Gastroesophageal sphincter (tissue), 4 donors: Measurements from ENCODE around the gene RHOV. TPM values are rescaled to one million over a fixed set of nuclear protein-coding genes. Genes with fewer than 3 reads are reported as not detected.

ENCODE experiments used
- ATAC-seq: fragments of 150-250 bp; one replicate; pipeline ENCODE4 v1.9.1; 2016; ENCODE audit warnings: mild to moderate bottlenecking, moderate library complexity
- H3K27ac ChIP-seq, 4 donors: fragments of 200-600 bp; sonication (generic) in 3 of 4; 1 replicate in 3 of 4; 2 replicates in 1 of 4; pipeline ENCODE4 v1.5.1; 2016 to 2019
- H3K27me3 ChIP-seq: fragments of 200-600 bp; sonication (generic); one replicate; pipeline ENCODE4 v1.5.1; 2019
- H3K36me3 ChIP-seq, 2 donors: fragments of 200-600 bp; sonication (generic); one replicate each; pipeline ENCODE4 v1.5.1; 2019; ENCODE audit warnings: control low read depth in 1 of 2
- H3K4me1 ChIP-seq, 3 donors: fragments of 200-600 bp; sonication (generic); 1 replicate in 2 of 3; 2 replicates in 1 of 3; pipeline ENCODE4 v1.5.1; 2016 to 2019; ENCODE audit warnings: control low read depth in 2 of 3
- H3K4me3 ChIP-seq, 2 donors: fragments of 200-600 bp; sonication (generic); one replicate each; pipeline ENCODE4 v1.5.1; 2019; ENCODE audit warnings: mild to moderate bottlenecking in 1 of 2, moderate library complexity in 1 of 2
- H3K9me3 ChIP-seq, 3 donors: fragments of 200-600 bp; sonication (generic); one replicate each; pipeline ENCODE4 v1.5.1; 2017 to 2019; ENCODE audit warnings: control low read depth in 2 of 3
- EP300 ChIP-seq: sonication (generic); formaldehyde crosslinking; IDR thresholded peaks from one replicate; pipeline ENCODE4 v1.6.1; 2017; ENCODE audit warnings: antibody characterized with exemption, mild to moderate bottlenecking
- POLR2A ChIP-seq, 2 donors: fragments of 450-650 bp; IDR thresholded peaks; one replicate each; pipeline ENCODE4 v1.6.1; 2017; ENCODE audit warnings: antibody characterized with exemption in 2 of 2, mild to moderate bottlenecking in 2 of 2, moderate library complexity in 1 of 2
- POLR2AphosphoS5 ChIP-seq: sonication (generic); formaldehyde crosslinking; IDR thresholded peaks from one replicate; pipeline ENCODE4 v1.6.1; 2017; ENCODE audit warnings: antibody characterized with exemption
- WGBS, 2 donors: methylation state at CpG; one replicate each; pipeline ENCODE4 v1.1.5; 2018; ENCODE audit warnings: low coverage in 1 of 2; 5-methylcytosine and 5-hydroxymethylcytosine counted together
- total RNA-seq, 4 donors: library from RNA; depleted of rRNA; stranded (reverse); fragments of >200 nt; gene quantifications; one replicate each; pipeline ENCODE4 v1.1.0, GENCODE V29; 2016
- TF ChIP-seq, protein P1 (sequence below), 4 experiments: fragments of 200-600 bp in 2 of 4; fragments of 450-650 bp in 2 of 4; sonication (generic) in 1 of 4; IDR thresholded peaks; one replicate each; pipeline ENCODE4 v1.5.1; 2017 to 2019; ENCODE audit warnings: antibody characterized with exemption in 4 of 4, mild to moderate bottlenecking in 2 of 4, moderate library complexity in 2 of 4

Gene RHOV
- total RNA-seq, 4 donors from 2014 or later = 7.0 TPM; not detected in 3

DNA sequence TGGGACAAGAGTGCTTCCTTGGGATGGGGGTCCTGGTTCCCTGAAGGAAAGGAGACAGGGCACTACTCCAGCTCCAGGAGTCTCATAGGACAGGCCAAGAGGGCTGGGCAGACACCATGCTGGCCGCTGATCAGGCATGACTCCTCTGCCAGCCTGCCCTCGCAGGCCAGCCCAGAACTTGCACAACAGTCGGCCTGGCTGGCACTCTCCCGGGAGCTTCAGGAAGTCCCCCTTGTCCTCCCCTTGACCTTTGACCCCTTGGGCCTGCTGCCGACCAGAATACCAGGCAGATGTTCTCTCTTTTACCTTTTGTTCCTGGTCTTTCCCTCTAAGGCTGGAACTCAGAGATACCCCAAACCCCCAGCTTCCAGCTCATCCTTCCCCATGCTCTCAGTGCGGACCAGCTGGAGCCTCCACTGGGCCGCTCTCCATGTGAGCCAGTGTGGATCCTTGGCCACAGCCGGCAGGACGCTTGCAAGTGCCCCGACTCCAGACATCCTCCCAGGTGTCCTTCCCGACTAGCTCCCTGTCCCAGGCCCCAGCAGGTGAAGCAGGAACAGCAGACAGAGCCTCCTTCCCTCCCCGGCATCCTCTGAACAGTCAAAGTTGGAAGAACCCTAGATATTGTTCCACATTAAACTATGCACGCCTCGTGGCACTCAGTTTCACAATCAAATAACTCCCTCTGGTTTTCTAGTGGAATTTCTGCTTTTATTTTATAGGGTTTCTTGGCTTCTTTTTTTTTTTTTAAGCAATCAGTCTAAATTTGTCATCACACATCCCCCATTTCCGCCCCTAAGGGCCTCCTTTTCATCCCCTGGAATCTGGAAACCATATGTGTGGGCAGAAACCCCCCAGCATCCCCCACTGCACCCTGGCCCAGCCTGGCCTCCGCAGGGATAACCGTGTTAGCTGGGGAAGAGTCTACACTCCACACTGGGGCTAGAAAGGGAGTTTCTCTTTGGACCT is 35.9 kb upstream of the RHOV start:
- Histone ChIP-seq H3K27ac (no peak overlapping the region), H3K27me3 (no peaks in the 10 kb centered on the region), H3K4me3 (no peak overlapping the region), H3K9me3 (no peaks in the 10 kb centered on the region), H3K4me1 (peaks cover 0 to 30% (median 17%) of the 10 kb centered on the region in 3 donors), H3K36me3 (no peaks in the 10 kb centered on the region)
- WGBS, 2 donors = 67 to 83% methylated on average over 4 to 7 of the region's 17 CpGs
- TF ChIP-seq, protein P1, sequence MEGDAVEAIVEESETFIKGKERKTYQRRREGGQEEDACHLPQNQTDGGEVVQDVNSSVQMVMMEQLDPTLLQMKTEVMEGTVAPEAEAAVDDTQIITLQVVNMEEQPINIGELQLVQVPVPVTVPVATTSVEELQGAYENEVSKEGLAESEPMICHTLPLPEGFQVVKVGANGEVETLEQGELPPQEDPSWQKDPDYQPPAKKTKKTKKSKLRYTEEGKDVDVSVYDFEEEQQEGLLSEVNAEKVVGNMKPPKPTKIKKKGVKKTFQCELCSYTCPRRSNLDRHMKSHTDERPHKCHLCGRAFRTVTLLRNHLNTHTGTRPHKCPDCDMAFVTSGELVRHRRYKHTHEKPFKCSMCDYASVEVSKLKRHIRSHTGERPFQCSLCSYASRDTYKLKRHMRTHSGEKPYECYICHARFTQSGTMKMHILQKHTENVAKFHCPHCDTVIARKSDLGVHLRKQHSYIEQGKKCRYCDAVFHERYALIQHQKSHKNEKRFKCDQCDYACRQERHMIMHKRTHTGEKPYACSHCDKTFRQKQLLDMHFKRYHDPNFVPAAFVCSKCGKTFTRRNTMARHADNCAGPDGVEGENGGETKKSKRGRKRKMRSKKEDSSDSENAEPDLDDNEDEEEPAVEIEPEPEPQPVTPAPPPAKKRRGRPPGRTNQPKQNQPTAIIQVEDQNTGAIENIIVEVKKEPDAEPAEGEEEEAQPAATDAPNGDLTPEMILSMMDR (IDR thresholded peaks at IDR 0.05) = no peak
- TF ChIP-seq POLR2A (IDR thresholded peaks at IDR 0.05) = no peak
- no peak for TF ChIP-seq EP300
- TF ChIP-seq POLR2AphosphoS5 = no peak
- no peak for ATAC-seq

DNA sequence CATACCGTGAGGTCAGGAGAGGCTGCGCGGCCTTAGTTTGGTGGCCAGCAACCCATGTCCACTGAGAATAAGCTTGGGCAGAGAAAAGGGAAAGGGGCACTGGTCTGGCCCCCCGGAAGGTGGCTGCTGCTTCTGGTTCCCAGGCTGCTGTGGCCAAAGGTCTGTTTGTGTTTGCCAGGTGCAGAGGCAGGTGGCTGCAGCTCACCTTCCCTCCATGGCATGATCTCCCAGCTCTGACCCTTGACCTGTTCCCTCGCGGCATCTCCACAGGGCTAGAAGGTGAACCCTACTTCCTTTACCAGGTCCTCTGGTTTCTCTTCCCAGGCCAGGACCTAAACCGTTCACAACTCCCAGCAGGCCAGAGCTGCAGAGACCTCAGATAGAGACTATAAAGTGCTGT is 34.1 kb upstream of the RHOV start:
- Histone ChIP-seq H3K4me1 (peaks cover 0 to 49% (median 21%) of the 10 kb centered on the region in 3 donors), H3K27me3 (no peaks in the 10 kb centered on the region), H3K4me3 (no peak overlapping the region), H3K27ac (peak overlapping the region in 2 of 4 donors; percentile 90 to 91), H3K36me3 (peaks cover 0 to 9% of the 10 kb centered on the region in 2 donors), H3K9me3 (no peaks in the 10 kb centered on the region)
- ATAC-seq = no peak
- TF ChIP-seq POLR2AphosphoS5 (no peak), POLR2A (IDR thresholded peaks at IDR 0.05) (no peak), EP300 (no peak)
- TF ChIP-seq, protein P1 (IDR thresholded peaks at IDR 0.05) = no peak
- 71 to 89% methylated on average over 1 of the region's 7 CpGs for WGBS, 2 donors

DNA sequence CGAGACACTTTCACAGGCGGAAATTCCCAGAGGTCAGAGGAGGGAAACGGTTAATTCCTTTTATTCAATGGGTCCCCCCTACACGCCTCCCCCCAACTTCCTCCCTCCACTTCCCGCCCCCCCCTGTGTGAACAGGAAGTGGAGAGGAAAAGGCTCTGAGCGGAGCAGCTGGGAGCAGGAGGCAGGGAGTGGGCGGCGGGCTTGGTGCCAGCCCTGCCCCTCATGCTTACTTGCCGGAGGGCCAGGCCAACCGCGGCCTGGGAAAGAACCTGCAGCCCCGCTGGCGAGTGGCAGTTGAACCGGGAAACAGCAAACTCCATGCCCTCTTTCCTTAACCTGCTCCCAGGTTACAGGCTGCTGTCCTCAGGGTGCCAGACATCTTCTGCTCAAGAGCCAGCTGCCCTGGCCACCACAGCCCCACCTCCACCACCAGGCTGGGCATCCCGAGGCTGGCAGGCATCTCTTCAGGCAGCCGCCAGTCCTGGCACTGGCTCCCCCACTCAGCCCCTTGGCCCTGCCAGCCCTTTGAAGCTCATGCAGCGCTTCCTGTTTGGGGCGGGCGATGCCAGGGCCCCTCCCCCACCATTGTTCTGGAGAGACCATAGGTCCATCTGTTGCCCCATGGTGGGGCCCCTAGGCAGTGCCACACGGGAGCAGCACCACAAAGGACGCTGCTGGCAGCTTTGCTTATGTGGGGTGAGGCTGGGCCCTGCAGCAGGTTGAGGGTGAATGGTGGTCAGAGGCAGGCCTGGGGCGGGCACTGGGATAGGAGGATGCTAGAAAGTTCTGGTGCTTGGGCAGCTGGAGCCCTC is 33.2 kb upstream of the RHOV start:
- H3K36me3 ChIP-seq = peaks cover 0 to 18% of the 10 kb centered on the region in 2 donors
- H3K4me3 ChIP-seq = peak overlapping the region; percentile 18 to 52
- peaks cover 0 to 57% (median 21%) of the 10 kb centered on the region in 3 donors for H3K4me1 ChIP-seq
- peak; percentile 20 for ATAC-seq
- H3K9me3 ChIP-seq = no peaks in the 10 kb centered on the region
- H3K27ac ChIP-seq = peak overlapping the region; percentile 8 to 91 (median 86)
- no peak for TF ChIP-seq POLR2A (IDR thresholded peaks at IDR 0.05)
- no peak for TF ChIP-seq EP300
- TF ChIP-seq, protein P1 (IDR thresholded peaks at IDR 0.05) = no peak
- TF ChIP-seq POLR2AphosphoS5 = no peak
- no peaks in the 10 kb centered on the region for H3K27me3 ChIP-seq
- WGBS, 2 donors = 24 to 29% methylated on average over 6 of the region's 22 CpGs

DNA sequence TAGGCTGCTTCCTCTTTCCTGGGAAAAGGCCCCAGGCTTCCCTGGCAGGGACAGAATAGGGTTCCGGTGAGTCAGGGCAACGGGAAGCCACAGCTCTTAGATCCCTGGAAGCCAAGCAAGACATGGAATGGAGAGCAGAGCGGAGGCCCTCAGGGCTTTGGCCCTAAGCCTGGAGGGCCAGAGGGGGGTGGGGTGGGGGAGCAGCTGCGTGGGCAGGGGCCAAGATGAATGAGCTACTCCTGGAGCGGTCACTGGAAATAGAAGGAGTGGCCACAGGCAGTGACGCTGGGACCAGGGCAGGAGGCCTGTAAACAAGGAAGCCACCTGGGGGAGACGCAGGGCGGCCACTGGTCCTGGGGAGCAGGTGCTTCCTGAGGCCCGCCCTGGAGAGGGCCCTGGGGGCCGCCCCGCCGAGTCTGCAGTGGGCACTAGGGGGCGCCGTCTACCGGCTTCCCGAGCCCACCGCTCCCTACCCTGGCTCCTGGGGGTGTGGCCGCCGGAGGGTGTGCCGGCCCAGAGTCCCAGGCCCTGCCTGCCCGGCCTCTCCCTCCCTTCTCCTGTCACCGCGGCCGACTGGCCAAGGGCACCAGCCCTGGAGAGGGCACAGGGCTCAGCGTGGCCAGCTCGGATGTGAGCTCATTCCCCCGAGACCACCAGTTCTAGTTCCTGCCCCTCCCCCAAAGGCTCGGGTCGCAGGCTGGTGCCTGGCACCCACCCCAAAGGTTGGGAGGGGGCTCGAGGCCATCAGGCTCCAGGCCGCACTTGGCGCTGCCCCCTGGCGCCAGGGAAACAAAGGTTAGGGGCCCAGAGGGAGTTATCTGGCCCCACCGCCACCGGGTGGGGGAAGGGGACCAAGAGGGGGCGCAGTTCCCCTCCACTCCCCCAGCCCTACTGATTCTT is 32.3 kb upstream of the RHOV start:
- no peaks in the 10 kb centered on the region for H3K27me3 ChIP-seq
- H3K4me3 ChIP-seq = peak overlapping the region; percentile 18 to 52
- TF ChIP-seq EP300 (no peak), POLR2A (IDR thresholded peaks at IDR 0.05) (no peak), POLR2AphosphoS5 (peak; percentile 80)
- TF ChIP-seq, protein P1 (IDR thresholded peaks at IDR 0.05) = peak in 3 of 4 experiments; percentile 61 to 90 (median 70)
- H3K36me3 ChIP-seq = peaks cover 0 to 24% of the 10 kb centered on the region in 2 donors
- H3K27ac ChIP-seq = peak overlapping the region; percentile 8 to 91 (median 86)
- WGBS, 2 donors = 0% methylated on average over 4 to 5 of the region's 36 CpGs
- H3K9me3 ChIP-seq = no peaks in the 10 kb centered on the region
- ATAC-seq = peak; percentile 86
- H3K4me1 ChIP-seq = peaks cover 0 to 65% (median 21%) of the 10 kb centered on the region in 3 donors
